DOHH2 (cell line): ENCODE measurements around the gene CCSER2.
A peak's percentile ranks its signal among the peaks of the same experiment; 100 is the strongest.

Source experiments
- H3F3A ChIP-seq: fragments of 200-600 bp; sonication (generic), shearing (Covaris generic); 2 replicates; pipeline ENCODE4 v1.6.0; 2016; ENCODE audit warnings: antibody characterized with exemption, mild to moderate bottlenecking; ENCODE audit not compliant: control insufficient read depth, insufficient read depth
- H3K27ac ChIP-seq: fragments of 200-600 bp; sonication (generic); 2 replicates; pipeline ENCODE4 v1.5.1; 2014; ENCODE audit warnings: low read depth, mild to moderate bottlenecking, low read length, moderate library complexity
- H3K27me3 ChIP-seq: fragments of 200-600 bp; sonication (generic); 2 replicates; pipeline ENCODE4 v1.6.1; 2014; ENCODE audit warnings: mild to moderate bottlenecking, low read length, mixed read lengths; ENCODE audit not compliant: control insufficient read depth
- H3K36me3 ChIP-seq: fragments of 200-600 bp; sonication (generic); 2 replicates; pipeline ENCODE4 v1.6.1; 2014; ENCODE audit warnings: mild to moderate bottlenecking, low read length, moderate library complexity, mixed read lengths; ENCODE audit not compliant: control insufficient read depth
- H3K4me1 ChIP-seq: fragments of 200-600 bp; sonication (generic); 2 replicates; pipeline ENCODE4 v1.6.1; 2014; ENCODE audit warnings: mild to moderate bottlenecking, low read length, mixed read lengths; ENCODE audit not compliant: control insufficient read depth
- H3K4me2 ChIP-seq: fragments of 200-600 bp; sonication (generic); 2 replicates; pipeline ENCODE4 v1.6.0; 2014; ENCODE audit warnings: mild to moderate bottlenecking, low read length, moderate library complexity
- H3K4me3 ChIP-seq: fragments of 200-600 bp; sonication (generic); 2 replicates; pipeline ENCODE4 v1.5.1; 2014; ENCODE audit warnings: mild to moderate bottlenecking, low read length, mixed read lengths
- H3K79me2 ChIP-seq: fragments of 200-600 bp; sonication (generic); 2 replicates; pipeline ENCODE4 v1.6.1; 2014; ENCODE audit warnings: mild to moderate bottlenecking, low read length, mixed read lengths; ENCODE audit not compliant: control insufficient read depth
- H3K9me2 ChIP-seq: fragments of 200-600 bp; sonication (generic); replicated peaks from 2 replicates; pipeline ENCODE4 v1.6.1; 2014; ENCODE audit warnings: mild to moderate bottlenecking, low read length, mixed read lengths; ENCODE audit not compliant: control insufficient read depth
- H3K9me3 ChIP-seq: fragments of 200-600 bp; sonication (generic); 2 replicates; pipeline ENCODE4 v1.6.1; 2014; ENCODE audit warnings: antibody characterized with exemption, low read length, mixed read lengths; ENCODE audit not compliant: control insufficient read depth, insufficient read depth
- H4K20me1 ChIP-seq: fragments of 200-600 bp; sonication (generic); 2 replicates; pipeline ENCODE4 v1.6.0; 2014; ENCODE audit warnings: low read depth, mild to moderate bottlenecking, antibody characterized with exemption, low read length, moderate library complexity; ENCODE audit not compliant: control insufficient read depth, insufficient read depth
- CTCF ChIP-seq: fragments of 200-600 bp; sonication (generic); IDR thresholded peaks from one replicate; pipeline ENCODE4 v1.5.1; 2014; ENCODE audit warnings: antibody characterized with exemption, mild to moderate bottlenecking, low read depth, low read length; ENCODE audit not compliant: poor library complexity, severe bottlenecking
- EZH2phosphoT487 ChIP-seq: fragments of 200-600 bp; sonication (generic); IDR thresholded peaks from 2 replicates; pipeline ENCODE4 v1.6.1; 2017; ENCODE audit warnings: borderline replicate concordance, mild to moderate bottlenecking, antibody characterized with exemption, low read length, moderate library complexity, mixed read lengths

Gene CCSER2

GRCh38 chr10:84340187-84340586, 11.8 kb downstream of the CCSER2 start:
- no peak overlapping the region for H3K4me3 ChIP-seq
- TF ChIP-seq CTCF = no peak
- no peak for TF ChIP-seq EZH2phosphoT487
- H3F3A ChIP-seq = no peaks in the 10 kb centered on the region
- no peaks in the 10 kb centered on the region for H3K9me2 ChIP-seq
- no peaks in the 10 kb centered on the region for H3K9me3 ChIP-seq
- H3K27me3 ChIP-seq = no peaks in the 10 kb centered on the region
- no peaks in the 10 kb centered on the region for H3K36me3 ChIP-seq
- H4K20me1 ChIP-seq = 0 out of 2 replicates have a peak, but pooled peaks cover 3% of the 10 kb centered on the region
- no peak overlapping the region for H3K27ac ChIP-seq
- H3K4me1 ChIP-seq = no peaks in the 10 kb centered on the region
- H3K4me2 ChIP-seq = no peak overlapping the region
- peaks cover 73% of the 10 kb centered on the region for H3K79me2 ChIP-seq

GRCh38 chr10:84340632-84341537, 12.5 kb downstream of the CCSER2 start:
- no peaks in the 10 kb centered on the region for H3K4me1 ChIP-seq
- H3K27me3 ChIP-seq = no peaks in the 10 kb centered on the region
- H3F3A ChIP-seq = no peaks in the 10 kb centered on the region
- H4K20me1 ChIP-seq = 0 out of 2 replicates have a peak, but pooled peaks cover 3% of the 10 kb centered on the region
- no peaks in the 10 kb centered on the region for H3K9me3 ChIP-seq
- H3K27ac ChIP-seq = no peak overlapping the region
- H3K36me3 ChIP-seq = no peaks in the 10 kb centered on the region
- no peaks in the 10 kb centered on the region for H3K9me2 ChIP-seq
- no peak overlapping the region for H3K4me3 ChIP-seq
- H3K4me2 ChIP-seq = no peak overlapping the region
- H3K79me2 ChIP-seq = peaks cover 67% of the 10 kb centered on the region
- TF ChIP-seq EZH2phosphoT487 (no peak), CTCF (no peak)

- H3K4me1 ChIP-seq = no peaks in the 10 kb centered on the region
- TF ChIP-seq EZH2phosphoT487 (no peak), CTCF (peak; percentile 48)
- no peaks in the 10 kb centered on the region for H3F3A ChIP-seq
- no peaks in the 10 kb centered on the region for H3K9me3 ChIP-seq
- H4K20me1 ChIP-seq = 0 out of 2 replicates have a peak, but pooled peaks cover 3% of the 10 kb centered on the region
- H3K4me3 ChIP-seq = no peak overlapping the region
- H3K27ac ChIP-seq = no peak overlapping the region
- H3K79me2 ChIP-seq = peaks cover 61% of the 10 kb centered on the region
- H3K27me3 ChIP-seq = no peaks in the 10 kb centered on the region
- no peaks in the 10 kb centered on the region for H3K9me2 ChIP-seq
- no peaks in the 10 kb centered on the region for H3K36me3 ChIP-seq
- H3K4me2 ChIP-seq = no peak overlapping the region
Observed at GRCh38 chr10:84341538-84341856, 13.1 kb downstream of the CCSER2 start.
